ENCODE data around the gene SHC3.

GRCh38 chr9:88971131-88971960 is 207.3 kb downstream of the SHC3 start:
- TF ChIP-seq CTCF (IDR thresholded peaks at IDR 0.05; ENCODE audit: borderline replicate concordance, extremely low read depth, low read length, poor library complexity, severe bottlenecking) (no peak), EZH2 (IDR thresholded peaks at IDR 0.05; ENCODE audit: borderline replicate concordance, low read depth, low read length, severe bottlenecking) (no peak)

All from DND-41 (cell line).